Umbilical cord (tissue), 2 donors: Measurements from ENCODE around the gene C17orf67. TPM values are rescaled to one million over a fixed set of nuclear protein-coding genes. Genes with fewer than 3 reads are reported as not detected.

ENCODE experiments used
- DNase-seq: peaks from one replicate; pipeline ENCODE4 v3.0.0-alpha.2; 2015; ENCODE audit warnings: low spot score
- total RNA-seq: library from RNA; depleted of rRNA; stranded (reverse); fragments of >200 nt; gene quantifications from one replicate; pipeline ENCODE4 v1.2.3, GENCODE V29; 2014; ENCODE audit warnings: low replicate concordance; ENCODE audit not compliant: insufficient read depth

Gene C17orf67
- total RNA-seq, 1 donor from 2014 or later: 0.48 TPM

- DNase-seq: peak; percentile 22
These were observed 25.2 kb downstream of the C17orf67 start for GRCh38 chr17:56808503-56808902.

GRCh38 chr17:56807723-56808122 lies 26.0 kb downstream of the C17orf67 start:
- DNase-seq: no peak

- DNase-seq: no peak
These were observed 26.8 kb downstream of the C17orf67 start for GRCh38 chr17:56806949-56807348.

GRCh38 chr17:56804454-56804853 lies 29.3 kb downstream of the C17orf67 start:
- DNase-seq: no peak

- DNase-seq: no peak
These were observed 30.6 kb downstream of the C17orf67 start for GRCh38 chr17:56803071-56803470.

- no peak for DNase-seq
These were observed 32.1 kb downstream of the C17orf67 start for GRCh38 chr17:56801459-56802178.

GRCh38 chr17:56798916-56799315 lies 34.8 kb downstream of the C17orf67 start:
- DNase-seq: no peak

GRCh38 chr17:56796536-56796935 lies 37.2 kb downstream of the C17orf67 start:
- DNase-seq: no peak

- DNase-seq: no peak
These were observed 38.4 kb downstream of the C17orf67 start for GRCh38 chr17:56795221-56795865.

GRCh38 chr17:56793957-56794356 lies 39.8 kb downstream of the C17orf67 start:
- DNase-seq: no peak

- DNase-seq: no peak
These were observed 40.2 kb downstream of the C17orf67 start for GRCh38 chr17:56793531-56793930.

GRCh38 chr17:56792267-56792666 lies 41.5 kb downstream of the C17orf67 start:
- DNase-seq: no peak

GRCh38 chr17:56786989-56787482 lies 46.7 kb downstream of the C17orf67 start:
- peak; percentile 13 for DNase-seq

- no peak for DNase-seq
These were observed 47.6 kb downstream of the C17orf67 start for GRCh38 chr17:56785997-56786680.

GRCh38 chr17:56785405-56785804 lies 48.3 kb downstream of the C17orf67 start:
- no peak for DNase-seq

- no peak for DNase-seq
These were observed 51.4 kb downstream of the C17orf67 start for GRCh38 chr17:56782338-56782737.

GRCh38 chr17:56781906-56782305 lies 51.8 kb downstream of the C17orf67 start:
- DNase-seq: no peak

- DNase-seq: peak; percentile 67
These were observed 53.6 kb downstream of the C17orf67 start for GRCh38 chr17:56779898-56780777.

- DNase-seq: no peak
These were observed 54.4 kb downstream of the C17orf67 start for GRCh38 chr17:56779322-56779721.

- no peak for DNase-seq
These were observed 54.8 kb downstream of the C17orf67 start for GRCh38 chr17:56778898-56779297.

- DNase-seq: no peak
These were observed 55.9 kb downstream of the C17orf67 start for GRCh38 chr17:56777859-56778258.

GRCh38 chr17:56774650-56775049 lies 59.1 kb downstream of the C17orf67 start:
- no peak for DNase-seq
